Gastrocnemius medialis (tissue), 4 donors: Measurements from ENCODE around the gene SUN1. TPM values are rescaled to one million over a fixed set of nuclear protein-coding genes. Genes with fewer than 3 reads are reported as not detected.

Source experiments
- ATAC-seq, 2 donors: fragments of 150-250 bp; one replicate each; pipeline ENCODE4 v1.9.1; 2016
- DNase-seq, 2 donors: peaks; one replicate each; pipeline ENCODE4 v3.0.0-alpha.2; 2019
- H3K27ac ChIP-seq, 4 donors: fragments of 200-600 bp; sonication (generic); 1 replicate in 1 of 4; 2 replicates in 3 of 4; pipeline ENCODE4 v1.5.1; 2016 to 2018; ENCODE audit warnings: mild to moderate bottlenecking in 2 of 4, moderate library complexity in 1 of 4
- H3K27me3 ChIP-seq, 3 donors: fragments of 200-600 bp; sonication (generic) in 2 of 3; 1 replicate in 1 of 3; 2 replicates in 2 of 3; pipeline versions ENCODE4 v1.5.1 to v1.6.0; 2016 to 2019; ENCODE audit warnings: mild to moderate bottlenecking in 1 of 3, moderate library complexity in 1 of 3
- H3K36me3 ChIP-seq, 2 donors: fragments of 200-600 bp; sonication (generic) in 1 of 2; one replicate each; pipeline ENCODE4 v1.5.1; 2017 to 2018
- H3K4me1 ChIP-seq, 2 donors: fragments of 200-600 bp; sonication (generic) in 1 of 2; one replicate each; pipeline ENCODE4 v1.5.1; 2016 to 2017; ENCODE audit warnings: mild to moderate bottlenecking in 2 of 2
- H3K4me3 ChIP-seq, 4 donors: fragments of 200-600 bp; sonication (generic) in 3 of 4; 1 replicate in 1 of 4; 2 replicates in 3 of 4; pipeline ENCODE4 v1.5.1; 2016 to 2019; ENCODE audit warnings: mild to moderate bottlenecking in 2 of 4
- H3K9me3 ChIP-seq, 3 donors: fragments of 200-600 bp; sonication (generic) in 2 of 3; 1 replicate in 1 of 3; 2 replicates in 2 of 3; pipeline ENCODE4 v1.5.1; 2016 to 2019
- CTCF ChIP-seq, 5 experiments: fragments of 450-650 bp in 3 of 5; fragments of 200-600 bp in 2 of 5; sonication (generic) in 2 of 5; IDR thresholded peaks in 4 of 5; conservative IDR thresholded peaks in 1 of 5; 1 replicate in 4 of 5; 2 replicates in 1 of 5; pipeline ENCODE4 v1.5.1; 2016 to 2019; ENCODE audit warnings: antibody characterized with exemption in 5 of 5, mild to moderate bottlenecking in 3 of 5, moderate library complexity in 3 of 5
- POLR2A ChIP-seq, 2 donors: fragments of 450-650 bp; IDR thresholded peaks; one replicate each; pipeline ENCODE4 v1.6.1; 2017; ENCODE audit warnings: antibody characterized with exemption in 2 of 2, mild to moderate bottlenecking in 2 of 2, moderate library complexity in 2 of 2
- in situ Hi-C, 4 donors: fragments of 200-750 bp; cut with MboI; loops; one replicate each; pipeline versions ENCODE4 v1.15.0 to v1.8.0; 2017; ENCODE audit warnings: low sequenced_read_pairs in 4 of 4
- intact Hi-C: fragments of 100-400 bp; cut with DNase I; formaldehyde crosslinking; loops from one replicate; pipeline ENCODE4 v1.15.1; 2023; ENCODE audit warnings: low total_unique reads
- total RNA-seq, 4 donors: library from RNA; depleted of rRNA; stranded (reverse); fragments of >200 nt; gene quantifications; one replicate each; pipeline versions ENCODE4 v1.1.0 to v1.2.3, GENCODE V29; 2016

SUN1 gene
- total RNA-seq, 4 donors from 2014 or later = 112 to 154 (median 132) TPM

- in situ Hi-C loops = loop anchor here in 2 of 4 donors (10.0 kb wide), 1 partner anchor 50 kb away; the partner anchor contains the start of gene GET4 (in 2 of the 2)
- Histone ChIP-seq H3K36me3 (no peaks in the 10 kb centered on the region), H3K27me3 (no peaks in the 10 kb centered on the region), H3K27ac (peak overlapping the region; percentile 91 to 96 (median 94)), H3K4me3 (no peak overlapping the region), H3K9me3 (no peaks in the 10 kb centered on the region), H3K4me1 (peaks cover 88 to 95% of the 10 kb centered on the region in 2 donors)
- DNase-seq (no peak), ATAC-seq (no peak)
- TF ChIP-seq CTCF (IDR thresholded peaks at IDR 0.05 in 4 of 5, conservative IDR thresholded peaks at IDR 0.05 in 1 of 5) (no peak), POLR2A (IDR thresholded peaks at IDR 0.05) (no peak)
- intact Hi-C loops = no loop called here
Observed at GRCh38 chr7:824664-825063, 7.6 kb upstream of the SUN1 start.

GRCh38 chr7:825386-825785, 6.9 kb upstream of the SUN1 start:
- in situ Hi-C loops = loop anchor here in 2 of 4 donors (10.0 kb wide), 1 partner anchor 49 kb away; the partner anchor contains the start of gene GET4 (in 2 of the 2)
- H3K27ac ChIP-seq = peak overlapping the region; percentile 91 to 96 (median 94)
- H3K9me3 ChIP-seq = no peaks in the 10 kb centered on the region
- peak overlapping the region in 1 of 4 donors; percentile 2 for H3K4me3 ChIP-seq
- TF ChIP-seq CTCF (IDR thresholded peaks at IDR 0.05 in 4 of 5, conservative IDR thresholded peaks at IDR 0.05 in 1 of 5) = no peak
- no peak for TF ChIP-seq POLR2A (IDR thresholded peaks at IDR 0.05)
- intact Hi-C loops = no loop called here
- ATAC-seq (no peak), DNase-seq (no peak)
- peaks cover 88 to 95% of the 10 kb centered on the region in 2 donors for H3K4me1 ChIP-seq
- H3K27me3 ChIP-seq = no peaks in the 10 kb centered on the region
- H3K36me3 ChIP-seq = no peaks in the 10 kb centered on the region

- ATAC-seq (no peak), DNase-seq (no peak)
- no peaks in the 10 kb centered on the region for H3K9me3 ChIP-seq
- TF ChIP-seq POLR2A (IDR thresholded peaks at IDR 0.05) = no peak
- no peak for TF ChIP-seq CTCF (IDR thresholded peaks at IDR 0.05 in 4 of 5, conservative IDR thresholded peaks at IDR 0.05 in 1 of 5)
- peak overlapping the region in 1 of 4 donors; percentile 1 for H3K4me3 ChIP-seq
- intact Hi-C loops (no loop called here), in situ Hi-C loops (loop anchor here in 2 of 4 donors (10.0 kb wide), 1 partner anchor 48 kb away; the partner anchor contains the start of gene GET4 (in 2 of the 2))
- peak overlapping the region; percentile 91 to 96 (median 94) for H3K27ac ChIP-seq
- H3K36me3 ChIP-seq = no peaks in the 10 kb centered on the region
- peaks cover 93 to 95% of the 10 kb centered on the region in 2 donors for H3K4me1 ChIP-seq
- H3K27me3 ChIP-seq = no peaks in the 10 kb centered on the region
Observed at GRCh38 chr7:826230-826917, 5.9 kb upstream of the SUN1 start.

- no peaks in the 10 kb centered on the region for H3K36me3 ChIP-seq
- intact Hi-C loops (loop anchor here (2.0 kb wide), 1 partner anchor 34 kb away; no protein-coding TSS in a partner anchor), in situ Hi-C loops (loop anchor here in 2 of 4 donors (10.0 kb wide), 1 partner anchor 46 kb away; the partner anchor contains the start of gene GET4 (in 2 of the 2))
- TF ChIP-seq POLR2A (IDR thresholded peaks at IDR 0.05) (peak; percentile 55 to 70), CTCF (IDR thresholded peaks at IDR 0.05 in 4 of 5, conservative IDR thresholded peaks at IDR 0.05 in 1 of 5) (no peak)
- H3K27me3 ChIP-seq = no peaks in the 10 kb centered on the region
- ATAC-seq = peak; percentile 76 to 80
- peaks cover 90 to 95% of the 10 kb centered on the region in 2 donors for H3K4me1 ChIP-seq
- no peaks in the 10 kb centered on the region for H3K9me3 ChIP-seq
- H3K4me3 ChIP-seq = no peak overlapping the region
- peak overlapping the region; percentile 91 to 96 (median 94) for H3K27ac ChIP-seq
- peak; percentile 55 to 68 for DNase-seq
Observed at GRCh38 chr7:828793-829561, 3.3 kb upstream of the SUN1 start.
